ENCODE data around the gene RND1.
"Not testable (repeated sequence)": the region's sequence is repeated elsewhere in the genome, so short reads cannot be mapped to it uniquely, and the experiment has no call there.

The RND1 gene

DNA sequence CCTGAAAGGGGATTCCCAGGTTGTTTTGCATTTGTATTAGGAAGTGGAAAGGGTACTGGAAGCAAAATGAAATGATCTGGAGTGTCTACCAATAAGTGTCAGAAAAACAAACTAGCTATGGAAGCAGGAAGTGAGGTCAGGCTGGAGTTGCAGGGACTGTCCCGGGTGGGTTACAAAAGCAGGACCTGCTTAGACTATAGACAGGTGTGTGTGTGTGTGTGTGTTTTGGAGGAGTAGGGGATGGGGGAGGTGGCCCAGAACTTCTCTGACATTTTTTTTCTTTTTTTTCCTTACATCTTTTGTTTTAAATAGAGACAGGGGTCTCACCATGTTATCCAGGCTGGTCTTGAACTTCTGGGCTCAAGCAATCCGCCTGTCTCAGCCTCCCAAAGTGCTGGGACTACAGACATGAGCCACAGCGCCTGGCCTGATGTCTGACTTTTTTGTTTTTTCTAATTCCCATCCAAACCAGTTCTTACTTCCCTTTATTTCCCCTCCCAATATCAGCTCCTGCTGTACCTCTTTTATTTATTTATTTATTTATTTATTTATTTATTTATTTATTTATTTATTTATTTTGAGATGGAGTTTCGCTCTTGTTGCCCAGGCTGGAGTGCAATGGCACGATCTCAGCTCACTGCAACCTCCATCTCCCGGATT, 512 bp upstream of the RND1 start:
- Histone ChIP-seq H3K27me3 (ENCODE audit: control insufficient read depth, insufficient read depth, low read length) (no peaks in the 10 kb centered on the region), H3K36me3 (ENCODE audit: control insufficient read depth, low read depth, low read length) (peaks cover 22% of the 10 kb centered on the region), H3K9ac (ENCODE audit: low read length) (peak overlapping the region; percentile 24), H3K27ac (ENCODE audit: low read length) (peak overlapping the region; percentile 69), H3K9me3 (ENCODE audit: control insufficient read depth, low read depth, low read length) (no peaks in the 10 kb centered on the region), H3K4me3 (ENCODE audit: low read length) (peak overlapping the region; percentile 79), H3K4me1 (ENCODE audit: control insufficient read depth, low read depth, low read length) (peaks cover 20% of the 10 kb centered on the region)

DNA sequence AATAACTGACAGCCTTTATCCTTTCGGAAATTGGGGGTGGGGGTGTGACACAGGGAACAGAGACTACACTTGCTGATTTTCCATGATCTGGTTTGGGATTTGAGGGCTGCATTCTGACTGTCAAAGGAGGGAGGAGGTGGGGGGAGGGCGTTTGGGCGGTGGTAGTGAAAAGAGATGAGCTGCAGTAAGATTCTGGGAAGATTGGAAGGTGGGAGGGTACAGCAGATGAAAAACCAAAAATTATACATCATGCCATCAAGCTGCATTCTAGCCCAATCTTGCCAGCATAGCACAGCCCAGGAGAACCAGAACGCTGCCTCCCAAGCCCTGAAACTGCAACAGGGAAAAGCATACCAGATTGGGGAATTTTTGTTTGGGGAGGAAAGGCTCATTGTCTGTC, 2.4 kb downstream of the RND1 start:
- Histone ChIP-seq H3K4me1 (ENCODE audit: control insufficient read depth, low read depth, low read length) (peaks cover 20% of the 10 kb centered on the region), H3K9ac (ENCODE audit: low read length) (no peak overlapping the region), H3K27ac (ENCODE audit: low read length) (no peak overlapping the region), H3K9me3 (ENCODE audit: control insufficient read depth, low read depth, low read length) (no peaks in the 10 kb centered on the region), H3K27me3 (ENCODE audit: control insufficient read depth, insufficient read depth, low read length) (no peaks in the 10 kb centered on the region), H3K4me3 (ENCODE audit: low read length) (peak overlapping the region; percentile 79), H3K36me3 (ENCODE audit: control insufficient read depth, low read depth, low read length) (peaks cover 43% of the 10 kb centered on the region)

DNA sequence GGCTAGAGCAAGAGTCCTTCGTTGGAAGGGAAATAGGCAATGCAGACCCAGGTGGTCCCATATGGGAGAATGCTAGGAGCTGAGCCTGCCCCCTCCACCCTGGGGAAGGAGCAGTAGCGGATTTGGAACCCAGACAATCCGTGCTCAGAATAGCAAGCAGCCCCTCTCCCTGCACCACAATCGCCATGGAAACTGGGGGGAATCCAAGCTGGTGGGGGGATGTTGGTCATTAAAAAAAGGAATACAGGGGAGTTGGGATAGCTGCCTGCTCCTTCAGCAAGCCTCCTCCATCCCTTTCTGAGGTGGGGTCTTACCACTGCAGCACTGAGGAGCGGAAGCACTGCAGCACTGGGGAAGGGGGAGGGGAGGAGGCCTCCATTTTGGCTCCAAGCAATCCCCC, 2.9 kb downstream of the RND1 start:
- H3K27ac ChIP-seq (ENCODE audit: low read length) = no peak overlapping the region
- peak overlapping the region; percentile 79 for H3K4me3 ChIP-seq (ENCODE audit: low read length)
- no peaks in the 10 kb centered on the region for H3K27me3 ChIP-seq (ENCODE audit: control insufficient read depth, insufficient read depth, low read length)
- H3K9me3 ChIP-seq (ENCODE audit: control insufficient read depth, low read depth, low read length) = no peaks in the 10 kb centered on the region
- no peak overlapping the region for H3K9ac ChIP-seq (ENCODE audit: low read length)
- H3K4me1 ChIP-seq (ENCODE audit: control insufficient read depth, low read depth, low read length) = peaks cover 20% of the 10 kb centered on the region
- H3K36me3 ChIP-seq (ENCODE audit: control insufficient read depth, low read depth, low read length) = peaks cover 49% of the 10 kb centered on the region

DNA sequence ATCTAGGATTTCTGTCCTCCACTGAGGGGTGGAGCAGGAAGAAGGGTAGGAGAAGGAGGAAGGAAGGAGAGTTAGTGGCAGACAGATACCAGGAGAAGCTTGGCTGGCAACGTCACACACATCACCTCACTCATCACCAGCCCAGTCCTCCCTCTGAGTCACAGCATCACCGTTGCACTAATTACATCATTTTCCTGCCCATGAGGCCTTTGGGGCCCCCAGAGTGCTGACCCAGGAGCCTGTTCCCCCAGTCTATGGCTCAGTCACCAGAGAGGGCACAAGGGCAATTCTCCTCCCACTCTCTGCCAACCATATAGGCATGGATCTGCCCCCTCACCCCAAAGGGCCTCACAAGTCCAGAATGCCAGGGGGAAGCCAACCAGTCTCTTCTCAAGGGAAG, 4.6 kb downstream of the RND1 start:
- H3K4me1 ChIP-seq (ENCODE audit: control insufficient read depth, low read depth, low read length) = peaks cover 20% of the 10 kb centered on the region
- no peak overlapping the region for H3K4me3 ChIP-seq (ENCODE audit: low read length)
- no peaks in the 10 kb centered on the region for H3K9me3 ChIP-seq (ENCODE audit: control insufficient read depth, low read depth, low read length)
- no peak overlapping the region for H3K27ac ChIP-seq (ENCODE audit: low read length)
- H3K9ac ChIP-seq (ENCODE audit: low read length) = no peak overlapping the region
- peaks cover 55% of the 10 kb centered on the region for H3K36me3 ChIP-seq (ENCODE audit: control insufficient read depth, low read depth, low read length)
- H3K27me3 ChIP-seq (ENCODE audit: control insufficient read depth, insufficient read depth, low read length) = no peaks in the 10 kb centered on the region

DNA sequence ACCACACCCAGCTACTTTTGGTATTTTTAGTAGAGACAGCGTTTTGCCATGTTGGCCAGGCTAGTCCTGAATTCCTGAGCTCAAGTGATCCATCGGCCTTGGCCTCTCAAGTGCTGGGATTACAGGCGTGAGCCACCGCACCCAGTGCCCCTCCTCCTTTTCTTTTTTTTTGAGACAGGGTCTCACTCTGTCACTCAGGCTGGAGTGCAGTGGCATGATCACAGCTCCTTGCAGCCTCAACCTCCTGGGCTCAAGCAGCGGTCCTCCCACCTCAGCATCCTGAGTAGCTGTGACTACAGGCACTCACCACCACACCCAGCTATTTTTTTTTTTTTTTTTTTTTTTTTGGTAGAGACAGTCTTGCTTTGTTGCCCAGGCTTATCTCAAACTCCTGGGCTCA, 5.4 kb downstream of the RND1 start:
- not testable (repeated sequence) for H3K4me3 ChIP-seq (ENCODE audit: low read length); H3K27me3 ChIP-seq (ENCODE audit: control insufficient read depth, insufficient read depth, low read length); H3K9me3 ChIP-seq (ENCODE audit: control insufficient read depth, low read depth, low read length); H3K27ac ChIP-seq (ENCODE audit: low read length); H3K9ac ChIP-seq (ENCODE audit: low read length)
- H3K4me1 ChIP-seq (ENCODE audit: control insufficient read depth, low read depth, low read length) = peaks cover 17% of the 10 kb centered on the region
- peaks cover 55% of the 10 kb centered on the region for H3K36me3 ChIP-seq (ENCODE audit: control insufficient read depth, low read depth, low read length)

DNA sequence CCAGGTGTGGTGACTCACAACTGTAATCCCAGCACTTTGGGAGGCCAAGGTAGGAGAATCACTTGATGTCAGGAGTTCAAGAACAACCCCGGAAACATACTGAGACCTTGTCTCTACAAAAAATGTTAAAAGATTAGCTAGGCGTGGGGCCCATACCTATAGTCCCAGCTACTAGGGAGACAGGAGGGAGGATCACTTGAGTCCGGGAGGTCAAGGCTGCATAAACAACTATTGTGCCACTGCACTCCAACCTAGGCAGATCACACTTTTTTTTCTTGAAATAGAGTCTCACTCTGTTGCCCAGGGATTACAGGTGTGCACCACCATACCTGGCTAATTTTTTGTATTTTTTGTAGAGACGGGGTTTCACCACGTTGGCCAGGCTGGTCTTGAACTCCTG, 6.1 kb downstream of the RND1 start:
- Histone ChIP-seq H3K9ac (ENCODE audit: low read length) (no peak overlapping the region), H3K27ac (ENCODE audit: low read length) (no peak overlapping the region), H3K27me3 (ENCODE audit: control insufficient read depth, insufficient read depth, low read length) (no peaks in the 10 kb centered on the region), H3K4me3 (ENCODE audit: low read length) (no peak overlapping the region), H3K4me1 (ENCODE audit: control insufficient read depth, low read depth, low read length) (peaks cover 17% of the 10 kb centered on the region), H3K36me3 (ENCODE audit: control insufficient read depth, low read depth, low read length) (peaks cover 55% of the 10 kb centered on the region), H3K9me3 (ENCODE audit: control insufficient read depth, low read depth, low read length) (no peaks in the 10 kb centered on the region)

DNA sequence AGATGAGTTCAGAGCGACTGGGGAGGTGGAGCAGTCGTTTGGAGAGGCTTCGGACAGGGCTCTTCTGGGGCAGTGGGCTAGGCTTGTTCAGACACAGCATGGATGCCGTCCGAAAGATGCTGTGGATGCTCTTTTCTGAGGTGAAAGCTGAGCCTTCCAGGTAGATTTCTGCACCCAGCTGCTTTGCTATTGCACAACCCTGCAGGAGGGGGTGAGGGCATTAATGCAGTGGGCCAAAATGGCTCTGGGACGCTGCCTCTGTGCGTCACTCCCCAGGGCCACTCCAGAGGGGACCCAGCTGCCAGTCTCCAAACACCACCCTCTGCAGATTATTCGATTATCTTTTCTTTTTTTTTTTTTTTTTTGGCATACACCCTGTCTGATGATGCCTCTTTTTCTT, 7.6 kb downstream of the RND1 start:
- Histone ChIP-seq H3K4me1 (ENCODE audit: control insufficient read depth, low read depth, low read length) (peaks cover 5% of the 10 kb centered on the region), H3K4me3 (ENCODE audit: low read length) (no peak overlapping the region), H3K36me3 (ENCODE audit: control insufficient read depth, low read depth, low read length) (peaks cover 52% of the 10 kb centered on the region), H3K27me3 (ENCODE audit: control insufficient read depth, insufficient read depth, low read length) (no peaks in the 10 kb centered on the region), H3K9ac (ENCODE audit: low read length) (no peak overlapping the region), H3K27ac (ENCODE audit: low read length) (no peak overlapping the region), H3K9me3 (ENCODE audit: control insufficient read depth, low read depth, low read length) (no peaks in the 10 kb centered on the region)

DNA sequence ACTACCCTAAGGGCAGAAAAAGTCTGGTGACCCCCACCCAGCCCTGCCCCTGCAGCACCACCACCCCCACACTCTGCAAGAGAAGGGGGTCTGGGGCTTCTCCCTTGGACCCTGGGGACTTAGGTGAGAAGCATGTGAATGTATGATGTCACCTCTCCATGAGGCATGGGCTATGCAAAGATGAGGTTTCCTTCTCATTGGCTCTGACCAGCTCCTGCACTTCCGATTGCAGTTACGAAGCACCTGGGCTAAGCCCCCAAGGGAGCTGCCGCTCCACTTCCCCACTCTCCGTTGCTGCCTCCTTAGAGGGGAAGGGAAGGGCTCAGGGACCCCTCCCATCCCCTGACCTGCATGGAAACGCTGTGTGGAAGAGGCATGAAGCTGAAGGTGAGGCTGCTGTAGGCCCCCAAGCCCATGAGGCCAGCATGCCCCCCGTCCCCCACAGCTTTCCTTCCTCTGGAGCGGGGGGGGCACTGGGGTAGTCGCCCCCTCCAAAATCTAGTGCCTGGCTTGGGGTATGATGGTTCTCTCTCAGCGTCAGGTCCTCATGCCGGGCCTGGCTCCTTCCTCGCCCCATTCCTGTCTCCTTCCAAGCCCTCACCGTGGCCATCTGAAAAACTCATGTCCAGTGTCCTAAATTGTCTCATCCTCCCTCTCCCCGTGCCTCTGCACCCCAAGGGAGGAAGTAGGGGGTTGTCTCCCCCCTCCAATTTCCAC, 8.2 kb downstream of the RND1 start:
- Histone ChIP-seq H3K36me3 (ENCODE audit: control insufficient read depth, low read depth, low read length) (peaks cover 46% of the 10 kb centered on the region), H3K9me3 (ENCODE audit: control insufficient read depth, low read depth, low read length) (no peaks in the 10 kb centered on the region), H3K27me3 (ENCODE audit: control insufficient read depth, insufficient read depth, low read length) (no peaks in the 10 kb centered on the region), H3K27ac (ENCODE audit: low read length) (no peak overlapping the region), H3K4me3 (ENCODE audit: low read length) (no peak overlapping the region), H3K9ac (ENCODE audit: low read length) (no peak overlapping the region), H3K4me1 (ENCODE audit: control insufficient read depth, low read depth, low read length) (peaks cover 7% of the 10 kb centered on the region)

DNA sequence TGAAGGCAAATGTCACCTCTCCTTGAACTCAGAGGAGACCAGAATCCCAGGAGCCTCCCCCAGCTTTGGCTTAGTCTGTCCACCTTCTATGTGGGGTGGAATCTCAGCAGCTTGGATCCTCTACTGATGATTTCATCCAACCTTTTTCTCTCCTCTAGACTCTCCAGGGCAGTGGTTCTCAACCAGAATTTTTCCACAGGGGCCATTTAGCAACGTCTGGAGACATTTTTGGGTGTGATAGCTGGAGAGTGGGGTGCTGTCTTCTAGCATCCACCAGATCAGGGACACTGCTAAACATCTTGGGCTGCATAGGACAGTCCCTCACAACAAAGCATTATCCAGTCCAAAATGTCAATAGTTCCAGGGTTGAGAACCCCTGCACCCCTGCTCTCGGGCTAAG, 9.3 kb downstream of the RND1 start:
- peaks cover 7% of the 10 kb centered on the region for H3K4me1 ChIP-seq (ENCODE audit: control insufficient read depth, low read depth, low read length)
- no peak overlapping the region for H3K4me3 ChIP-seq (ENCODE audit: low read length)
- peaks cover 35% of the 10 kb centered on the region for H3K36me3 ChIP-seq (ENCODE audit: control insufficient read depth, low read depth, low read length)
- H3K9ac ChIP-seq (ENCODE audit: low read length) = no peak overlapping the region
- H3K27ac ChIP-seq (ENCODE audit: low read length) = no peak overlapping the region
- H3K27me3 ChIP-seq (ENCODE audit: control insufficient read depth, insufficient read depth, low read length) = no peaks in the 10 kb centered on the region
- H3K9me3 ChIP-seq (ENCODE audit: control insufficient read depth, low read depth, low read length) = no peaks in the 10 kb centered on the region

DNA sequence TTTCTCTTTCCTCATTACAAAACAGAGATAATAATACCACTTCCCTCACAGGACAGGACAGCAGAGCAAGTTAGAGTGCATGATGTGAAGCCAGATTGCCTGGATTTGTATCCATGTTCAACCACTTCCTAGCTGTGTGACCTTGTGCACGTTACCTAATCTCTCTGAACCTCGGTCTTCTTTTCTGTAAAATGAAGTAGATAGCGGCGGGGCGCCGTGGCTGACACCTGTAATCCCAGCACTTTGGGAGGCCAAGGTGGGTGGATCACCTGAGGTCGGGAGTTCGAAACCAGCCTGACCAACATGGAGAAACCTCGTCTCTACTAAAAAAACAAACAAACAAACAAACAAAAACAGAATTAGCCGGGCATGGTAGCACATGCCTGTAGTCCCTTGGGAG, 10.7 kb downstream of the RND1 start:
- H3K9ac ChIP-seq (ENCODE audit: low read length) = not testable (repeated sequence)

DNA sequence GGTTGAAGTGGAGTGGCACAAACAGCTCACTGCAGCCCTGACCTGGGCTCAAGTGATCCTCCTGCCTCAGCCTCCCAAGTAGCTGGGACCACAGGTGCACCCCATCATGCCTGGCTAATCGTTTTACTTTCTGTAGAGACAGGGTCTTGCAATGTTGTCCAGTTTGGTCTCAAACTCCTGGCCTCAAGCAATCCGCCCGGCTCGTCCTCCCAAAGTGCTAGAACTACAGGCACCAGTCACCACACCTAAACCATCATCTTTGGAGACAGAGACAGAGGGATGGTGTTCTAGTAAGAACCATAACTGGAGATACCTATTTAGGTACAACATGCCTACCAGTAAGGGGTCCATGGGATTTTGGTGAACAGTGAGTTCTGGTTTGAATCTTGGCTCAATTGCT, 11.2 kb downstream of the RND1 start:
- peaks cover 16% of the 10 kb centered on the region for H3K36me3 ChIP-seq (ENCODE audit: control insufficient read depth, low read depth, low read length)
- no peak overlapping the region for H3K4me3 ChIP-seq (ENCODE audit: low read length)
- no peaks in the 10 kb centered on the region for H3K27me3 ChIP-seq (ENCODE audit: control insufficient read depth, insufficient read depth, low read length)
- H3K4me1 ChIP-seq (ENCODE audit: control insufficient read depth, low read depth, low read length) = peaks cover 11% of the 10 kb centered on the region
- H3K9me3 ChIP-seq (ENCODE audit: control insufficient read depth, low read depth, low read length) = no peaks in the 10 kb centered on the region
- no peak overlapping the region for H3K27ac ChIP-seq (ENCODE audit: low read length)
- no peak overlapping the region for H3K9ac ChIP-seq (ENCODE audit: low read length)

More for the DNA sequence above, 10.7 kb downstream of the RND1 start:
- not testable (repeated sequence) for H3K4me3 ChIP-seq (ENCODE audit: low read length); H3K27me3 ChIP-seq (ENCODE audit: control insufficient read depth, insufficient read depth, low read length); H3K27ac ChIP-seq (ENCODE audit: low read length); H3K9me3 ChIP-seq (ENCODE audit: control insufficient read depth, low read depth, low read length)
- peaks cover 21% of the 10 kb centered on the region for H3K36me3 ChIP-seq (ENCODE audit: control insufficient read depth, low read depth, low read length)
- H3K4me1 ChIP-seq (ENCODE audit: control insufficient read depth, low read depth, low read length) = peaks cover 11% of the 10 kb centered on the region
